ENCODE results near the gene DDX39A. TPM values are rescaled to one million over a fixed set of nuclear protein-coding genes. Genes with fewer than 3 reads are reported as not detected.
"Not testable (repeated sequence)": the region's sequence is repeated elsewhere in the genome, so short reads cannot be mapped to it uniquely, and the experiment has no call there.

DDX39A gene
- total RNA-seq, 1 donor from 2014 or later: 210 TPM

GRCh38 chr19:14460935-14461334 lies 41.8 kb upstream of the DDX39A start:
- Mint-ChIP-seq H3K27me3 (no peaks in the 10 kb centered on the region), H3K9me3 (no peaks in the 10 kb centered on the region), H3K36me3 (ENCODE audit: low read depth) (peaks cover 82% of the 10 kb centered on the region), H3K4me1 (no peaks in the 10 kb centered on the region), H3K27ac (no peak overlapping the region), H3K4me3 (no peak overlapping the region)
- DNase-seq (no peak), ATAC-seq (ENCODE audit: low read depth) (no peak)
- intact Hi-C loops (cut with micrococcal nuclease): no loop called here
- CTCF ChIA-PET: no interaction called here
- TF ChIP-seq CTCF (IDR thresholded peaks at IDR 0.05): no peak
- POLR2A ChIA-PET: no interaction called here

- no peaks in the 10 kb centered on the region for H3K4me1 Mint-ChIP-seq
- H3K4me3 Mint-ChIP-seq: no peak overlapping the region
- H3K27ac Mint-ChIP-seq: no peak overlapping the region
- DNase-seq (no peak), ATAC-seq (ENCODE audit: low read depth) (no peak)
- no peaks in the 10 kb centered on the region for H3K9me3 Mint-ChIP-seq
- H3K36me3 Mint-ChIP-seq (ENCODE audit: low read depth): peaks cover 84% of the 10 kb centered on the region
- ChIA-PET POLR2A (no interaction called here), CTCF (no interaction called here)
- no peaks in the 10 kb centered on the region for H3K27me3 Mint-ChIP-seq
- no peak for TF ChIP-seq CTCF (IDR thresholded peaks at IDR 0.05)
- intact Hi-C loops (cut with micrococcal nuclease): no loop called here
These were observed 40.6 kb upstream of the DDX39A start for GRCh38 chr19:14459703-14460102.

- H3K9me3 Mint-ChIP-seq; H3K4me1 Mint-ChIP-seq; intact Hi-C loops (cut with micrococcal nuclease); DNase-seq; CTCF ChIA-PET; H3K4me3 Mint-ChIP-seq; H3K27ac Mint-ChIP-seq; H3K27me3 Mint-ChIP-seq; POLR2A ChIA-PET; ATAC-seq (ENCODE audit: low read depth): not testable (repeated sequence)
- H3K36me3 Mint-ChIP-seq (ENCODE audit: low read depth): peaks cover 76% of the 10 kb centered on the region
These were observed 33.2 kb upstream of the DDX39A start for GRCh38 chr19:14452303-14452702.

GRCh38 chr19:14450876-14451275 lies 31.7 kb upstream of the DDX39A start:
- no peaks in the 10 kb centered on the region for H3K4me1 Mint-ChIP-seq
- no peaks in the 10 kb centered on the region for H3K27me3 Mint-ChIP-seq
- ChIA-PET CTCF (no interaction called here), POLR2A (no interaction called here)
- ATAC-seq (ENCODE audit: low read depth) (no peak), DNase-seq (no peak)
- no peaks in the 10 kb centered on the region for H3K9me3 Mint-ChIP-seq
- intact Hi-C loops (cut with micrococcal nuclease): no loop called here
- H3K4me3 Mint-ChIP-seq: no peak overlapping the region
- H3K36me3 Mint-ChIP-seq (ENCODE audit: low read depth): peaks cover 80% of the 10 kb centered on the region
- no peak for TF ChIP-seq CTCF (IDR thresholded peaks at IDR 0.05)
- H3K27ac Mint-ChIP-seq: no peak overlapping the region

- intact Hi-C loops (cut with micrococcal nuclease): no loop called here
- DNase-seq: no peak
- H3K27me3 Mint-ChIP-seq: no peaks in the 10 kb centered on the region
- POLR2A ChIA-PET: no interaction called here
- H3K27ac Mint-ChIP-seq: no peak overlapping the region
- peak; percentile 89 for ATAC-seq (ENCODE audit: low read depth)
- TF ChIP-seq CTCF (IDR thresholded peaks at IDR 0.05): no peak
- no peak overlapping the region for H3K4me3 Mint-ChIP-seq
- no peaks in the 10 kb centered on the region for H3K4me1 Mint-ChIP-seq
- no peaks in the 10 kb centered on the region for H3K9me3 Mint-ChIP-seq
- H3K36me3 Mint-ChIP-seq (ENCODE audit: low read depth): peaks cover 79% of the 10 kb centered on the region
- CTCF ChIA-PET: no interaction called here
These were observed 31.2 kb upstream of the DDX39A start for GRCh38 chr19:14450168-14450874.

GRCh38 chr19:14449321-14449720 lies 30.2 kb upstream of the DDX39A start:
- Mint-ChIP-seq H3K4me3 (no peak overlapping the region), H3K4me1 (no peaks in the 10 kb centered on the region), H3K36me3 (ENCODE audit: low read depth) (peaks cover 79% of the 10 kb centered on the region), H3K27ac (no peak overlapping the region), H3K9me3 (no peaks in the 10 kb centered on the region), H3K27me3 (no peaks in the 10 kb centered on the region)
- intact Hi-C loops (cut with micrococcal nuclease): no loop called here
- no peak for TF ChIP-seq CTCF (IDR thresholded peaks at IDR 0.05)
- ChIA-PET CTCF (no interaction called here), POLR2A (no interaction called here)
- DNase-seq (no peak), ATAC-seq (ENCODE audit: low read depth) (no peak)

All from activated B cell treated with CpG ODN at 0.5 μM for 24 hours (primary cell).